ENCODE data around the gene LMAN2. TPM values are rescaled to one million over a fixed set of nuclear protein-coding genes. Genes with fewer than 3 reads are reported as not detected.

Gene LMAN2, protein sequence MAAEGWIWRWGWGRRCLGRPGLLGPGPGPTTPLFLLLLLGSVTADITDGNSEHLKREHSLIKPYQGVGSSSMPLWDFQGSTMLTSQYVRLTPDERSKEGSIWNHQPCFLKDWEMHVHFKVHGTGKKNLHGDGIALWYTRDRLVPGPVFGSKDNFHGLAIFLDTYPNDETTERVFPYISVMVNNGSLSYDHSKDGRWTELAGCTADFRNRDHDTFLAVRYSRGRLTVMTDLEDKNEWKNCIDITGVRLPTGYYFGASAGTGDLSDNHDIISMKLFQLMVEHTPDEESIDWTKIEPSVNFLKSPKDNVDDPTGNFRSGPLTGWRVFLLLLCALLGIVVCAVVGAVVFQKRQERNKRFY
- 10 to 100 TPM; 77.1 to 89.0 TPM for total RNA-seq
- 100 to 1,000 TPM; 212 to 243 (median 242) TPM for polyA plus RNA-seq
- total RNA-seq, result 70.8 to 136 (median 109) reads per million in 6 experiments

- POLR2A ChIA-PET, result interaction anchor here (0.6 to 12.6 kb wide), 21 partner anchors 9 to 146 kb away, joined by 3 to 247 read pairs (median 5); partner anchors contain the start of genes GRK6, PDLIM7, PRELID1 and RAB24
- Mint-ChIP-seq H3K4me1 (peaks cover 23 to 74% (median 70%) of the 10 kb centered on the region in 4 donors), H3K4me3 (peak within 1 kb of the TSS; percentile 95 to 100 (median 98)), H3K9me3 (peaks cover 0 to 2% (median 0%) of the 10 kb centered on the region in 9 donors), H3K36me3 (peaks cover 0 to 26% (median 4%) of the 10 kb centered on the region in 3 donors), H3K27me3 (no peaks in the 10 kb centered on the region), H3K27ac (peak within 1 kb of the TSS; percentile 97 to 100 (median 100))
- ATAC-seq (peak; percentile 98), DNase-seq (peak; percentile 76 to 96 (median 91))
Measured at GRCh38 chr5:177351392-177352329, at the start of gene LMAN2. Gene LMAN2, minus strand, starts transcription at chr5:177351668. Its CDS starts 21 bp downstream, at chr5:177351647.

- H3K4me1 Mint-ChIP-seq, result peaks cover 1 to 28% (median 26%) of the 10 kb centered on the region in 4 donors
- ATAC-seq (no peak), DNase-seq (no peak)
- POLR2A ChIA-PET, result interaction anchor here (0.5 to 1.0 kb wide), 2 partner anchors 10 to 21 kb away, joined by 4 to 5 read pairs; no protein-coding TSS in a partner anchor
- H3K36me3 Mint-ChIP-seq, result no peaks in the 10 kb centered on the region
- H3K27ac Mint-ChIP-seq, result peak within 1 kb of the TSS in 1 of 10 donors; percentile 11
- no peaks in the 10 kb centered on the region for H3K9me3 Mint-ChIP-seq
- H3K4me3 Mint-ChIP-seq, result no peak within 1 kb of the TSS
- H3K27me3 Mint-ChIP-seq, result peaks cover 0 to 9% (median 0%) of the 10 kb centered on the region in 5 donors
Measured at GRCh38 chr5:177399997-177400868, 48.8 kb upstream of the LMAN2 start, which contains the start of gene PFN3. Gene PFN3, minus strand, starts transcription at chr5:177400661. Its CDS starts 85 bp downstream, at chr5:177400576.

DNA sequence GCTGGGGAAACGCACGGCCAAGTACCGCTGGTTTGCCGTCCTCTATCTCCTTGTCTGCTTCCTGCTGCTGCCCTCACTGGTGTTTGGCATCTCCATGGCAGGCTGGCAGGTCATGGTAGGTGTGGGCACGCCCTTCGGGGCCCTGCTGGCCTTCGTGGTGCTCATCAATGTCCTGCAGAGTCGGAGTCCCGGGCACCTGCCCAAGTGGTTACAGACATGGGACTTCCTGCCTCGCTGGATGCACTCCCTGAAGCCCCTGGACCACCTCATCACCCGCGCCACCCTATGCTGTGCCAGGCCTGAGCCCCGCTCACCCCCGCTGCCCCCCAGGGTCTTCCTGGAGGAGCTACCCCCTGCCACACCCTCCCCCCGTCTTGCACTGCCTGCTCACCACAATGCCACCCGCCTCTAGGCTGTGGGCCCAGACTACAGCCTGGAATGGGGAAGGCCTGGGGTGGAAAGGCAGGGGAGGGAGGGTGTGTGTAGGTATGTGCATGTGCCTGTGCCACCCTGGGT lies 46.5 kb upstream of the LMAN2 start:
- POLR2A ChIA-PET, result interaction anchor here (0.6 to 1.8 kb wide), 2 partner anchors 100 to 151 kb away, joined by 3 to 5 read pairs; partner anchors contain the start of gene PDLIM7
- Mint-ChIP-seq H3K9me3 (no peaks in the 10 kb centered on the region), H3K4me3 (no peak overlapping the region), H3K4me1 (peaks cover 2 to 17% (median 9%) of the 10 kb centered on the region in 4 donors), H3K27ac (peak overlapping the region in 1 of 10 donors; percentile 82), H3K36me3 (no peaks in the 10 kb centered on the region), H3K27me3 (peaks cover 0 to 8% (median 0%) of the 10 kb centered on the region in 5 donors)
- ATAC-seq (no peak), DNase-seq (no peak)

- POLR2A ChIA-PET, result interaction anchor here (1.8 kb wide), 1 partner anchor 101 kb away, joined by 5 read pairs; the partner anchor contains the start of gene PDLIM7
- Mint-ChIP-seq H3K9me3 (no peaks in the 10 kb centered on the region), H3K27ac (no peak overlapping the region), H3K36me3 (no peaks in the 10 kb centered on the region), H3K4me3 (no peak overlapping the region), H3K4me1 (peaks cover 0 to 7% (median 1%) of the 10 kb centered on the region in 4 donors), H3K27me3 (peaks cover 0 to 6% (median 0%) of the 10 kb centered on the region in 5 donors)
- no peak for DNase-seq
- ATAC-seq, result no peak
Measured at GRCh38 chr5:177396807-177397206, 45.3 kb upstream of the LMAN2 start.

GRCh38 chr5:177396078-177396477 lies 44.6 kb upstream of the LMAN2 start:
- no peaks in the 10 kb centered on the region for H3K27me3 Mint-ChIP-seq
- H3K4me3 Mint-ChIP-seq, result no peak overlapping the region
- ATAC-seq (no peak), DNase-seq (no peak)
- H3K4me1 Mint-ChIP-seq, result peaks cover 4 to 11% (median 6%) of the 10 kb centered on the region in 4 donors
- no peaks in the 10 kb centered on the region for H3K9me3 Mint-ChIP-seq
- POLR2A ChIA-PET, result no interaction called here
- no peaks in the 10 kb centered on the region for H3K36me3 Mint-ChIP-seq
- no peak overlapping the region for H3K27ac Mint-ChIP-seq

GRCh38 chr5:177393990-177394389 lies 42.5 kb upstream of the LMAN2 start:
- Mint-ChIP-seq H3K27ac (no peak overlapping the region), H3K9me3 (no peaks in the 10 kb centered on the region), H3K4me1 (peaks cover 14 to 31% (median 25%) of the 10 kb centered on the region in 4 donors), H3K36me3 (no peaks in the 10 kb centered on the region), H3K27me3 (peaks cover 0 to 2% (median 0%) of the 10 kb centered on the region in 5 donors), H3K4me3 (no peak overlapping the region)
- DNase-seq, result no peak
- POLR2A ChIA-PET, result interaction anchor here (1.6 to 1.9 kb wide), 2 partner anchors 58 to 61 kb away, joined by 4 to 5 read pairs; no protein-coding TSS in a partner anchor
- ATAC-seq, result no peak

DNA sequence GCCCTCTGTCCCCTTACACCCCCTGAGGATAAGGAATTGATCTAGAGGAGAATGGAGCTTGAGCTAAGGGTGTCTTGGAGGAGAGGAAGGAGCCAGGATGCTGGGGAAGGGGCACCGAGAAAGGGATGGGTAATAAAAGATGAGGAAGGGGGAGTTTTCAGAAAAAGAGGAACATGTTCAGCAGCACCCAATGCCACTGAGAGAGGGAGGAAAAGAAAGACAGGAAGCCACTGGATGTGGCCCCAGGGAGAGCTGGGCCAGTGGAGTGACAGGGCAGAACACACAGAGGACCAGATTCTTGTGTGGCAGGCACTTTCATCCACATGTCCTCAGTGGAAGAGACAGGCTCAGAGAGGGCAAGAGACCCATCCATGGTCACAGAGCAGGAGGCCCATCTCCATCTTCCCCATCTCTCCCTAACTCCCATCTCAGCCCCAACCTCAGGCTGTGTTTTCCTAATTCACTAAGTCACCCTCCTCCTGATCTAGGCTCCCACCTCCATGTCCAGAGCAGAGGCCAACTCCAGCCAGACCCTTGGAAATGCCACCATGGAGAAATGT lies 41.8 kb upstream of the LMAN2 start:
- peak overlapping the region in 1 of 10 donors; percentile 31 for H3K27ac Mint-ChIP-seq
- POLR2A ChIA-PET, result interaction anchor here (1.4 to 1.6 kb wide), 2 partner anchors 10 to 62 kb away, joined by 5 read pairs; no protein-coding TSS in a partner anchor
- no peaks in the 10 kb centered on the region for H3K36me3 Mint-ChIP-seq
- H3K9me3 Mint-ChIP-seq, result no peaks in the 10 kb centered on the region
- H3K4me3 Mint-ChIP-seq, result no peak overlapping the region
- peaks cover 0 to 3% (median 0%) of the 10 kb centered on the region in 5 donors for H3K27me3 Mint-ChIP-seq
- no peak for ATAC-seq
- H3K4me1 Mint-ChIP-seq, result peaks cover 19 to 38% (median 32%) of the 10 kb centered on the region in 4 donors
- DNase-seq, result no peak

DNA sequence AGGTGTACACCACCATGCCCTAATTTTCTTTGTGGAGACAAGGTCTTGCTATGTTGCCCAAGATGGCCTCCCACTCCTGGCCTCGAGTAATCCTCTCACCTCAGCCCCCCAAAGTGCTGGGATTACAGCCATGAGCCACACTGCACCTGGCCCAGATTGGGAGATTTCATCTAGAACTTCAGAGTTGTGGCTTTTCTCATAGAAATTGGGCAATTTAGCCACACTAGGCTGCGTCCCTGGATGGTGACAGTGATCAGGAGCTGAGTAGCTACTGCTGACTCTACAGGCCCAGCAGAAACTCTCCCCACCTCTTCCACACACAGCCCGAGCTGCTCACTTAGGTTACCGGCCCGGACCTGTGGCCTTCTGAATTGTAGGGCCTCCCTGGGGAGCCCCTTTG lies 41.3 kb upstream of the LMAN2 start:
- no peaks in the 10 kb centered on the region for H3K9me3 Mint-ChIP-seq
- ATAC-seq, result no peak
- POLR2A ChIA-PET, result interaction anchor here (0.8 to 1.6 kb wide), 3 partner anchors 10 to 63 kb away, joined by 3 to 5 read pairs (median 5); no protein-coding TSS in a partner anchor

GRCh38 chr5:177390363-177391300 lies 39.2 kb upstream of the LMAN2 start:
- peak; percentile 73 to 93 (median 88) for DNase-seq
- no peaks in the 10 kb centered on the region for H3K9me3 Mint-ChIP-seq
- peaks cover 21 to 47% (median 39%) of the 10 kb centered on the region in 4 donors for H3K4me1 Mint-ChIP-seq
- no peaks in the 10 kb centered on the region for H3K36me3 Mint-ChIP-seq
- peak overlapping the region in 8 of 10 donors; percentile 23 to 79 (median 55) for H3K4me3 Mint-ChIP-seq
- POLR2A ChIA-PET, result interaction anchor here (0.7 to 4.0 kb wide), 18 partner anchors 10 to 126 kb away, joined by 3 to 87 read pairs (median 7); partner anchors contain the start of genes DDX41, GRK6, PDLIM7 and PFN3
- peaks cover 0 to 4% (median 0%) of the 10 kb centered on the region in 5 donors for H3K27me3 Mint-ChIP-seq
- peak; percentile 83 for ATAC-seq
- H3K27ac Mint-ChIP-seq, result peak overlapping the region; percentile 46 to 94 (median 82)

More for the DNA sequence above, 41.3 kb upstream of the LMAN2 start:
- Mint-ChIP-seq H3K36me3 (no peaks in the 10 kb centered on the region), H3K4me3 (no peak overlapping the region), H3K4me1 (peaks cover 21 to 41% (median 35%) of the 10 kb centered on the region in 4 donors), H3K27ac (no peak overlapping the region), H3K27me3 (peaks cover 0 to 4% (median 0%) of the 10 kb centered on the region in 5 donors)
- no peak for DNase-seq

All from naive thymus-derived CD8-positive, alpha-beta T cell (primary cell).